ENCODE measurements around the gene QPRT. TPM values are rescaled to one million over a fixed set of nuclear protein-coding genes. Genes with fewer than 3 reads are reported as not detected.

QPRT gene
- total and polyA plus RNA-seq, 2 of the 13 experiments (the other 11 are each of a cell fraction or from before 2014, with no cell fraction given), result 130 to 218 TPM

GRCh38 chr16:29742683-29743275 lies 63.8 kb downstream of the QPRT start:
- ChIA-PET POLR2A (no interaction called here), CTCF (ENCODE audit: low intra/inter-chr PET ratio, low total read pairs) (no interaction called here)
- Histone ChIP-seq H3K4me1 (ENCODE audit: insufficient read depth, low read length) (peaks cover 51% of the 10 kb centered on the region), H4K20me1 (ENCODE audit: insufficient read depth, low read length) (no peaks in the 10 kb centered on the region), H3K27ac (ENCODE audit: extremely low read length, insufficient read depth, low read length) (no peak overlapping the region), H3K4me3 (replicated peaks in 1 of 3; ENCODE audit: insufficient read depth in 1 of 3, low read depth in 2 of 3, low read length in 3 of 3) (no peak overlapping the region), H3K4me2 (ENCODE audit: low read depth, low read length) (no peak overlapping the region), H2AFZ (ENCODE audit: low read length) (no peak overlapping the region), H3K79me2 (ENCODE audit: insufficient read depth, low read length) (no peaks in the 10 kb centered on the region), H3K9ac (ENCODE audit: insufficient read depth, low read depth, low read length) (no peak overlapping the region), H3K36me3 (replicated peaks in 1 of 2; ENCODE audit: control insufficient read depth in 1 of 2, insufficient read depth in 2 of 2, low read length in 2 of 2) (no peaks in the 10 kb centered on the region), H3K9me3 (ENCODE audit: low read length) (no peaks in the 10 kb centered on the region), H3K27me3 (ENCODE audit: control insufficient read depth in 1 of 2, insufficient read depth in 2 of 2, low read length in 2 of 2) (peaks cover 0 to 11% of the 10 kb centered on the region in 2 experiments; a peak in 4 of 5 replicates)
- intact Hi-C loops (cut with micrococcal nuclease; ENCODE audit: unreplicated experiment) (no loop called here), in situ Hi-C loops (cut with HindIII; ENCODE audit: extremely low pct_ligation_motif_present, low pct_unique_long_range_greater_than_20kb) (no loop called here)
- FAIRE-seq, result no peak
- TF ChIP-seq THYN1 (CRISPR knock-in tag; IDR thresholded peaks at IDR 0.05; ENCODE audit: borderline replicate concordance, low read depth) (no peak), POLR2A (IDR thresholded peaks at IDR 0.05; ENCODE audit: insufficient read depth in 1 of 2, low read depth in 2 of 2, low read length in 2 of 2) (no peak), ZNF121 (CRISPR knock-in tag; IDR thresholded peaks at IDR 0.05) (peak; percentile 89)
- BruUV-seq (replicated peaks), result no TSS peak
- ATAC-seq, result no peak
- DNase-seq (ENCODE audit: low spot score), result no peak
- 44% methylated on average over 7 of the region's 7 CpGs for WGBS (ENCODE audit: low lambda C conversion rate)

GRCh38 chr16:29743475-29743826 lies 64.5 kb downstream of the QPRT start:
- FAIRE-seq (no peak), DNase-seq (ENCODE audit: low spot score) (no peak), ATAC-seq (no peak)
- in situ Hi-C loops (cut with HindIII; ENCODE audit: extremely low pct_ligation_motif_present, low pct_unique_long_range_greater_than_20kb), result no loop called here
- Histone ChIP-seq H3K9me3 (ENCODE audit: low read length) (no peaks in the 10 kb centered on the region), H3K79me2 (ENCODE audit: insufficient read depth, low read length) (no peaks in the 10 kb centered on the region), H4K20me1 (ENCODE audit: insufficient read depth, low read length) (no peaks in the 10 kb centered on the region), H3K4me3 (replicated peaks in 1 of 3; ENCODE audit: insufficient read depth in 1 of 3, low read depth in 2 of 3, low read length in 3 of 3) (no peak overlapping the region), H2AFZ (ENCODE audit: low read length) (no peak overlapping the region), H3K27me3 (ENCODE audit: control insufficient read depth in 1 of 2, insufficient read depth in 2 of 2, low read length in 2 of 2) (peaks cover 0 to 11% of the 10 kb centered on the region in 2 experiments; a peak in 3 of 5 replicates), H3K36me3 (replicated peaks in 1 of 2; ENCODE audit: control insufficient read depth in 1 of 2, insufficient read depth in 2 of 2, low read length in 2 of 2) (no peaks in the 10 kb centered on the region), H3K4me2 (ENCODE audit: low read depth, low read length) (no peak overlapping the region), H3K4me1 (ENCODE audit: insufficient read depth, low read length) (peaks cover 44% of the 10 kb centered on the region), H3K27ac (ENCODE audit: extremely low read length, insufficient read depth, low read length) (no peak overlapping the region), H3K9ac (ENCODE audit: insufficient read depth, low read depth, low read length) (no peak overlapping the region)
- ChIA-PET CTCF (ENCODE audit: low intra/inter-chr PET ratio, low total read pairs) (no interaction called here), POLR2A (no interaction called here)
- no TSS peak for BruUV-seq (replicated peaks)
- WGBS (ENCODE audit: low lambda C conversion rate), result 56% methylated on average over 5 of the region's 5 CpGs
- intact Hi-C loops (cut with micrococcal nuclease; ENCODE audit: unreplicated experiment), result no loop called here
- TF ChIP-seq ZNF44 (CRISPR knock-in tag; IDR thresholded peaks at IDR 0.05), result no peak
- no peak for TF ChIP-seq SAFB2 (CRISPR knock-in tag; IDR thresholded peaks at IDR 0.05; ENCODE audit: borderline replicate concordance, low read depth)
- TF ChIP-seq GZF1 (CRISPR knock-in tag; IDR thresholded peaks at IDR 0.05), result no peak
- TF ChIP-seq GABPB1 (CRISPR knock-in tag; IDR thresholded peaks at IDR 0.05), result no peak
- no peak for TF ChIP-seq CEBPZ (IDR thresholded peaks at IDR 0.05; ENCODE audit: low read length)
- TF ChIP-seq RAD21 (CRISPR knock-in tag; IDR thresholded peaks at IDR 0.05), result no peak
- TF ChIP-seq ZNF20 (CRISPR knock-in tag; IDR thresholded peaks at IDR 0.05), result no peak
- no peak for TF ChIP-seq DMTF1 (CRISPR knock-in tag; IDR thresholded peaks at IDR 0.05)
- no peak for TF ChIP-seq CREB1 (IDR thresholded peaks at IDR 0.05)
- no peak for TF ChIP-seq CREB1 (CRISPR knock-in tag; IDR thresholded peaks at IDR 0.05)
- no peak for TF ChIP-seq ZNF143 (CRISPR knock-in tag; IDR thresholded peaks at IDR 0.05)
- no peak for TF ChIP-seq TBP (CRISPR knock-in tag; IDR thresholded peaks at IDR 0.05)
- TF ChIP-seq FOXM1 (CRISPR knock-in tag; IDR thresholded peaks at IDR 0.05), result no peak
